Liver (tissue), 3 donors: ENCODE measurements around the gene SDK2.

ENCODE experiments used
- EGR1 ChIP-seq, 2 donors: IDR thresholded peaks; 2 replicates each; pipeline ENCODE4 v1.6.1; 2016 to 2018; ENCODE audit warnings: antibody characterized with exemption in 2 of 2, low read depth in 2 of 2
- GABPA ChIP-seq, 2 donors: IDR thresholded peaks in 1 of 2; conservative IDR thresholded peaks in 1 of 2; 2 replicates each; pipeline ENCODE4 v1.6.1; 2016; ENCODE audit warnings: antibody characterized with exemption in 2 of 2, mild to moderate bottlenecking in 1 of 2, moderate library complexity in 1 of 2
- JUND ChIP-seq, 2 donors: IDR thresholded peaks; 2 replicates each; pipeline ENCODE4 v1.6.1; 2016; ENCODE audit warnings: antibody characterized with exemption in 2 of 2
- RAD21 ChIP-seq, 2 donors: IDR thresholded peaks; 2 replicates each; pipeline ENCODE4 v1.6.1; 2016; ENCODE audit warnings: antibody characterized with exemption in 2 of 2, mild to moderate bottlenecking in 2 of 2
- RXRA ChIP-seq, 2 donors: IDR thresholded peaks; 2 replicates each; pipeline ENCODE4 v1.6.1; 2017 to 2018; ENCODE audit warnings: antibody characterized with exemption in 2 of 2, mild to moderate bottlenecking in 1 of 2
- SP1 ChIP-seq: IDR thresholded peaks from 2 replicates; pipeline ENCODE4 v1.6.1; 2018; ENCODE audit warnings: antibody characterized with exemption, mild to moderate bottlenecking
- TAF1 ChIP-seq: conservative IDR thresholded peaks from 2 replicates; pipeline ENCODE4 v1.6.1; 2016; ENCODE audit warnings: antibody characterized with exemption, mild to moderate bottlenecking
- YY1 ChIP-seq: IDR thresholded peaks from 2 replicates; pipeline ENCODE4 v1.6.1; 2016; ENCODE audit warnings: antibody characterized with exemption, mild to moderate bottlenecking
- TF ChIP-seq, protein P1 (sequence below): IDR thresholded peaks from 2 replicates; pipeline ENCODE4 v1.6.1; 2016; ENCODE audit warnings: antibody characterized with exemption, mild to moderate bottlenecking
- TF ChIP-seq, protein P2 (sequence below): fragments of 150-350 bp; IDR thresholded peaks from 2 replicates; pipeline ENCODE4 v1.5.1; 2017; ENCODE audit warnings: improper control_type of control experiment, low read depth, low read length; ENCODE audit not compliant: missing input control
- TF ChIP-seq, protein P3 (sequence below): IDR thresholded peaks from 2 replicates; pipeline ENCODE4 v1.6.1; 2016; ENCODE audit warnings: antibody characterized with exemption
- TF ChIP-seq, protein P4 (sequence below): IDR thresholded peaks from 2 replicates; pipeline ENCODE4 v1.6.1; 2016; ENCODE audit warnings: antibody characterized with exemption
- TF ChIP-seq, protein P5 (sequence below): IDR thresholded peaks from 2 replicates; pipeline ENCODE4 v1.6.1; 2016; ENCODE audit warnings: antibody characterized with exemption
- donor health status: healthy.
- donor health status: healthy.

DNA sequence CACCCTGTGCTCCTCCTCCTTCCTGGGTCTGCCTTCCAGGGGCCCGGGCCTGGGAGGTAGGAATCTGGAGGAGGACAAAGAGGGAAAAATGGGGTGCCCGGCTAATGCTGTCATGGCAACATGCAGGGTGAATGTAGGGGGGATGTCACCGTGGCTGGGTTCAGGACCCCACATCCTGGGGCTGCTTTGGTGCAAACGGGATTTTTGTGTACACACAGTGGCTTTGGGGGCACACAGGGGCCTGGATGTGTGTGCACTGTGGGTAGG, 295.5 kb downstream of the SDK2 start:
- no peak for TF ChIP-seq SP1
- TF ChIP-seq EGR1 (IDR thresholded peaks at IDR 0.05; ENCODE audit: low read depth in 2 of 2): no peak
- TF ChIP-seq, protein P1, sequence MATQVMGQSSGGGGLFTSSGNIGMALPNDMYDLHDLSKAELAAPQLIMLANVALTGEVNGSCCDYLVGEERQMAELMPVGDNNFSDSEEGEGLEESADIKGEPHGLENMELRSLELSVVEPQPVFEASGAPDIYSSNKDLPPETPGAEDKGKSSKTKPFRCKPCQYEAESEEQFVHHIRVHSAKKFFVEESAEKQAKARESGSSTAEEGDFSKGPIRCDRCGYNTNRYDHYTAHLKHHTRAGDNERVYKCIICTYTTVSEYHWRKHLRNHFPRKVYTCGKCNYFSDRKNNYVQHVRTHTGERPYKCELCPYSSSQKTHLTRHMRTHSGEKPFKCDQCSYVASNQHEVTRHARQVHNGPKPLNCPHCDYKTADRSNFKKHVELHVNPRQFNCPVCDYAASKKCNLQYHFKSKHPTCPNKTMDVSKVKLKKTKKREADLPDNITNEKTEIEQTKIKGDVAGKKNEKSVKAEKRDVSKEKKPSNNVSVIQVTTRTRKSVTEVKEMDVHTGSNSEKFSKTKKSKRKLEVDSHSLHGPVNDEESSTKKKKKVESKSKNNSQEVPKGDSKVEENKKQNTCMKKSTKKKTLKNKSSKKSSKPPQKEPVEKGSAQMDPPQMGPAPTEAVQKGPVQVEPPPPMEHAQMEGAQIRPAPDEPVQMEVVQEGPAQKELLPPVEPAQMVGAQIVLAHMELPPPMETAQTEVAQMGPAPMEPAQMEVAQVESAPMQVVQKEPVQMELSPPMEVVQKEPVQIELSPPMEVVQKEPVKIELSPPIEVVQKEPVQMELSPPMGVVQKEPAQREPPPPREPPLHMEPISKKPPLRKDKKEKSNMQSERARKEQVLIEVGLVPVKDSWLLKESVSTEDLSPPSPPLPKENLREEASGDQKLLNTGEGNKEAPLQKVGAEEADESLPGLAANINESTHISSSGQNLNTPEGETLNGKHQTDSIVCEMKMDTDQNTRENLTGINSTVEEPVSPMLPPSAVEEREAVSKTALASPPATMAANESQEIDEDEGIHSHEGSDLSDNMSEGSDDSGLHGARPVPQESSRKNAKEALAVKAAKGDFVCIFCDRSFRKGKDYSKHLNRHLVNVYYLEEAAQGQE: no peak
- TF ChIP-seq, protein P2, sequence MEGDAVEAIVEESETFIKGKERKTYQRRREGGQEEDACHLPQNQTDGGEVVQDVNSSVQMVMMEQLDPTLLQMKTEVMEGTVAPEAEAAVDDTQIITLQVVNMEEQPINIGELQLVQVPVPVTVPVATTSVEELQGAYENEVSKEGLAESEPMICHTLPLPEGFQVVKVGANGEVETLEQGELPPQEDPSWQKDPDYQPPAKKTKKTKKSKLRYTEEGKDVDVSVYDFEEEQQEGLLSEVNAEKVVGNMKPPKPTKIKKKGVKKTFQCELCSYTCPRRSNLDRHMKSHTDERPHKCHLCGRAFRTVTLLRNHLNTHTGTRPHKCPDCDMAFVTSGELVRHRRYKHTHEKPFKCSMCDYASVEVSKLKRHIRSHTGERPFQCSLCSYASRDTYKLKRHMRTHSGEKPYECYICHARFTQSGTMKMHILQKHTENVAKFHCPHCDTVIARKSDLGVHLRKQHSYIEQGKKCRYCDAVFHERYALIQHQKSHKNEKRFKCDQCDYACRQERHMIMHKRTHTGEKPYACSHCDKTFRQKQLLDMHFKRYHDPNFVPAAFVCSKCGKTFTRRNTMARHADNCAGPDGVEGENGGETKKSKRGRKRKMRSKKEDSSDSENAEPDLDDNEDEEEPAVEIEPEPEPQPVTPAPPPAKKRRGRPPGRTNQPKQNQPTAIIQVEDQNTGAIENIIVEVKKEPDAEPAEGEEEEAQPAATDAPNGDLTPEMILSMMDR: no peak
- no peak for TF ChIP-seq YY1
- TF ChIP-seq GABPA (IDR thresholded peaks at IDR 0.05 in 1 of 2, conservative IDR thresholded peaks at IDR 0.05 in 1 of 2): no peak
- TF ChIP-seq TAF1: no peak
- TF ChIP-seq, protein P3, sequence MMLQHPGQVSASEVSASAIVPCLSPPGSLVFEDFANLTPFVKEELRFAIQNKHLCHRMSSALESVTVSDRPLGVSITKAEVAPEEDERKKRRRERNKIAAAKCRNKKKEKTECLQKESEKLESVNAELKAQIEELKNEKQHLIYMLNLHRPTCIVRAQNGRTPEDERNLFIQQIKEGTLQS: no peak
- TF ChIP-seq, protein P4, sequence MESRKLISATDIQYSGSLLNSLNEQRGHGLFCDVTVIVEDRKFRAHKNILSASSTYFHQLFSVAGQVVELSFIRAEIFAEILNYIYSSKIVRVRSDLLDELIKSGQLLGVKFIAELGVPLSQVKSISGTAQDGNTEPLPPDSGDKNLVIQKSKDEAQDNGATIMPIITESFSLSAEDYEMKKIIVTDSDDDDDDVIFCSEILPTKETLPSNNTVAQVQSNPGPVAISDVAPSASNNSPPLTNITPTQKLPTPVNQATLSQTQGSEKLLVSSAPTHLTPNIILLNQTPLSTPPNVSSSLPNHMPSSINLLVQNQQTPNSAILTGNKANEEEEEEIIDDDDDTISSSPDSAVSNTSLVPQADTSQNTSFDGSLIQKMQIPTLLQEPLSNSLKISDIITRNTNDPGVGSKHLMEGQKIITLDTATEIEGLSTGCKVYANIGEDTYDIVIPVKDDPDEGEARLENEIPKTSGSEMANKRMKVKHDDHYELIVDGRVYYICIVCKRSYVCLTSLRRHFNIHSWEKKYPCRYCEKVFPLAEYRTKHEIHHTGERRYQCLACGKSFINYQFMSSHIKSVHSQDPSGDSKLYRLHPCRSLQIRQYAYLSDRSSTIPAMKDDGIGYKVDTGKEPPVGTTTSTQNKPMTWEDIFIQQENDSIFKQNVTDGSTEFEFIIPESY: no peak
- TF ChIP-seq JUND (IDR thresholded peaks at IDR 0.05): no peak
- no peak for TF ChIP-seq RAD21 (IDR thresholded peaks at IDR 0.05)
- TF ChIP-seq, protein P5, sequence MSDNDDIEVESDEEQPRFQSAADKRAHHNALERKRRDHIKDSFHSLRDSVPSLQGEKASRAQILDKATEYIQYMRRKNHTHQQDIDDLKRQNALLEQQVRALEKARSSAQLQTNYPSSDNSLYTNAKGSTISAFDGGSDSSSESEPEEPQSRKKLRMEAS: no peak
- no peak for TF ChIP-seq RXRA (IDR thresholded peaks at IDR 0.05)
